ENCODE data around the gene KCNMB4.

GRCh38 chr12:70448371-70448770 is 82.3 kb downstream of the KCNMB4 start:
- TF ChIP-seq REST (IDR thresholded peaks at IDR 0.05; ENCODE audit: insufficient read depth in 1 of 2, low read depth in 2 of 2, low read length in 2 of 2) = no peak
- TF ChIP-seq TAF1 (IDR thresholded peaks at IDR 0.05; ENCODE audit: borderline replicate concordance, insufficient read depth, low read length) = no peak
- no peak for TF ChIP-seq SIN3A (IDR thresholded peaks at IDR 0.05; ENCODE audit: borderline replicate concordance, insufficient read depth, low read length)
- no peak for TF ChIP-seq POLR2AphosphoS5 (IDR thresholded peaks at IDR 0.05; ENCODE audit: low read depth, low read length)

Data from PFSK-1 (cell line).